HEK293T (cell line): ENCODE measurements around the gene APOLD1.

Experiments
- CTCF ChIA-PET: fragments of 350-600 bp; formaldehyde crosslinking; extraction: SDS; loops from one replicate; lab custom pipeline; 2021; ENCODE audit warnings: antibody characterized with exemption, inconsistent platforms; lab: Yijun Ruan, JAX
- POLR2A ChIA-PET: fragments of 350-600 bp; formaldehyde crosslinking; extraction: SDS; loops from one replicate; lab custom pipeline; 2020; ENCODE audit warnings: antibody characterized with exemption, inconsistent platforms; lab: Yijun Ruan, JAX
- DNase-seq: peaks from one replicate; pipeline ENCODE4 v3.0.0; 2012; ENCODE audit warnings: mixed read lengths; ENCODE audit errors: extremely low spot score
- ARNT ChIP-seq: fragments of 450-650 bp; IDR thresholded peaks from 2 replicates; pipeline ENCODE4 v1.6.1; 2017; ENCODE audit warnings: mild to moderate bottlenecking
- BHLHE40 ChIP-seq: fragments of 450-650 bp; IDR thresholded peaks from 2 replicates; pipeline ENCODE4 v1.6.1; 2016; ENCODE audit warnings: mild to moderate bottlenecking, moderate library complexity, borderline replicate concordance
- CTBP1 ChIP-seq: fragments of 450-650 bp; IDR thresholded peaks from 2 replicates; pipeline ENCODE4 v1.6.1; 2016; ENCODE audit warnings: borderline replicate concordance
- ELF4 ChIP-seq: fragments of 450-650 bp; IDR thresholded peaks from 2 replicates; pipeline ENCODE4 v1.6.1; 2017; ENCODE audit warnings: antibody characterized with exemption
- FOXA1 ChIP-seq: fragments of 450-650 bp; IDR thresholded peaks from 2 replicates; pipeline ENCODE4 v1.6.1; 2016; ENCODE audit warnings: mild to moderate bottlenecking
- FOXK2 ChIP-seq: fragments of 450-650 bp; IDR thresholded peaks from 2 replicates; pipeline ENCODE4 v1.6.1; 2016; ENCODE audit warnings: mild to moderate bottlenecking
- FOXM1 ChIP-seq: fragments of 450-650 bp; IDR thresholded peaks from 2 replicates; pipeline ENCODE4 v1.6.1; 2017; ENCODE audit warnings: mild to moderate bottlenecking, borderline replicate concordance
- HDGF ChIP-seq: fragments of 450-650 bp; IDR thresholded peaks from 2 replicates; pipeline ENCODE4 v1.6.1; 2017; ENCODE audit warnings: antibody characterized with exemption, borderline replicate concordance
- L3MBTL2 ChIP-seq: fragments of 450-650 bp; conservative IDR thresholded peaks from 2 replicates; pipeline ENCODE4 v1.6.1; 2016; ENCODE audit warnings: mild to moderate bottlenecking
- LEF1 ChIP-seq: fragments of 450-650 bp; IDR thresholded peaks from 2 replicates; pipeline ENCODE4 v1.6.1; 2017; ENCODE audit warnings: mild to moderate bottlenecking, borderline replicate concordance
- NFRKB ChIP-seq: fragments of 450-650 bp; IDR thresholded peaks from 2 replicates; pipeline ENCODE4 v1.6.1; 2016; ENCODE audit warnings: mild to moderate bottlenecking, moderate library complexity
- SP1 ChIP-seq: fragments of 450-650 bp; IDR thresholded peaks from 2 replicates; pipeline ENCODE4 v1.6.1; 2017
- SUZ12 ChIP-seq: fragments of 450-650 bp; IDR thresholded peaks from 2 replicates; pipeline ENCODE4 v1.6.1; 2016; ENCODE audit warnings: mild to moderate bottlenecking
- TARDBP ChIP-seq: fragments of 450-650 bp; IDR thresholded peaks from 2 replicates; pipeline ENCODE4 v1.6.1; 2016
- ZNF384 ChIP-seq: fragments of 450-650 bp; IDR thresholded peaks from 2 replicates; pipeline ENCODE4 v1.6.1; 2016
- TF ChIP-seq, protein P1 (sequence below): fragments of 450-650 bp; IDR thresholded peaks from 2 replicates; pipeline ENCODE4 v1.6.1; 2016

Gene APOLD1

DNA sequence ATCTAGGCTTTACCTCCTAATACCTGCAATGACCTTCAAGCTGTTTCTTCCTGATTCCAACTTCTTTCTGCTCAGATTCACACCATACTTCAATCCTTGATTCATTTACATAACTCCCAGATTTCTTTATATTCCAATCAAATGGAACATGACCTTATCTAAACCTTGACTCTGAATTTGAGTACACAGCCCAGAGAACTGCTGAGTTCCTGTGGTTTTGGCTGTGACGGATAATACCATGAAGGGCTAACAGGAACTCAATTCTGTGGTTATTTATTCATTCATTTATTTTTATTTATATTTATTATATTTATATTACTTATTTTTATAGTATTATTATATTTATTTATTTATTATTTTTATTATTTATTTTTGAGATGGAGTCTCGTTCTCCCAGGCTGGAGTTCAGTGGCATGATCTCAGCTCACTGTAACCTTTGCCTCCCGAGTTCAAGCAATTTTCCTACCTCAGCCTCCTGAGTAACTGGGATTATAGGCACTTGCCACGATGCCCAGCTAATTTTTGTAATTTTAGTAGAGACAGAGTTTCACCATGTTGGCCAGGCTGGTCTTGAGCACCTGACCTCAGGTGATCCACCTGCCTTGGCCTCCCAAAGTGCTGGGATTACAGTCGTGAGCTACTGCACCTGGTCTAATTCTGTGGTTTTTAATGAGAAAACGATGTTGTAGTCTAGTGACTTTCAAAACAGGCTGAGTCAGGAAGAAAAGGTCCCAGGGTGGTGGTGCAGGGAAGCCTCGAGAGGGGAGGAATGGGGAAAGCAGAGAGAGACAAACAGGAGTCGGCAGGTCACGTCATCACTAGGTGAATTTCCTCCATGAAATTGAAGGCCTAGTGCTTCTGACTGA, 11.7 kb downstream of the APOLD1 start:
- no peak for TF ChIP-seq SP1
- no peak for TF ChIP-seq LEF1
- no peak for TF ChIP-seq BHLHE40
- TF ChIP-seq FOXM1 = no peak
- TF ChIP-seq HDGF = no peak
- TF ChIP-seq FOXK2 = no peak
- no peak for TF ChIP-seq L3MBTL2
- TF ChIP-seq CTBP1 = no peak
- no peak for TF ChIP-seq NFRKB
- TF ChIP-seq SUZ12 = no peak
- TF ChIP-seq ELF4 = no peak
- TF ChIP-seq, protein P1, sequence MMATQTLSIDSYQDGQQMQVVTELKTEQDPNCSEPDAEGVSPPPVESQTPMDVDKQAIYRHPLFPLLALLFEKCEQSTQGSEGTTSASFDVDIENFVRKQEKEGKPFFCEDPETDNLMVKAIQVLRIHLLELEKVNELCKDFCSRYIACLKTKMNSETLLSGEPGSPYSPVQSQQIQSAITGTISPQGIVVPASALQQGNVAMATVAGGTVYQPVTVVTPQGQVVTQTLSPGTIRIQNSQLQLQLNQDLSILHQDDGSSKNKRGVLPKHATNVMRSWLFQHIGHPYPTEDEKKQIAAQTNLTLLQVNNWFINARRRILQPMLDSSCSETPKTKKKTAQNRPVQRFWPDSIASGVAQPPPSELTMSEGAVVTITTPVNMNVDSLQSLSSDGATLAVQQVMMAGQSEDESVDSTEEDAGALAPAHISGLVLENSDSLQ = no peak
- TF ChIP-seq TARDBP = no peak
- TF ChIP-seq ZNF384 = no peak
- no peak for TF ChIP-seq FOXA1
- no peak for TF ChIP-seq ARNT
- DNase-seq = no peak
- ChIA-PET POLR2A (no interaction called here), CTCF (interaction anchor here (3.5 kb wide), 1 partner anchor 8 kb away, joined by 7 read pairs; no protein-coding TSS in a partner anchor)

DNA sequence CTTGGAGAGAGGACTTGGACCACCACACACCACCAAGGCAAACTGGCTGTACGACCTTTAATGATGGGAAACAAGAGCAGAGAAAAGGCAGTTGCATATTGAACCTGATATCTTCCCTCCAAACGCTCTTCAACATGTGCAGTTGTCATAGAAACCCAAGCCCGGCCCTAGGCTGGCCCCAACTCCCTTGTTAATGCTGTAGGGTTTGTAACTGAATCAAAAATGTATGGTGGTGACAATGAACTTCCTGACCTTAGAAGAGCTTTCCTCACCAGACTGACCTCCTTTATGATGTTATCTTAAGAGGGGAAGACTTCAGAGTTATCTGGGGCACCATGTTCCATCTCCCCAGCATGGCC, 12.3 kb downstream of the APOLD1 start:
- no peak for TF ChIP-seq LEF1
- TF ChIP-seq SP1 = no peak
- TF ChIP-seq FOXK2 = no peak
- TF ChIP-seq ELF4 = no peak
- TF ChIP-seq ZNF384 = no peak
- TF ChIP-seq FOXA1 = no peak
- no peak for TF ChIP-seq SUZ12
- TF ChIP-seq TARDBP = no peak
- no peak for TF ChIP-seq FOXM1
- TF ChIP-seq CTBP1 = no peak
- no peak for TF ChIP-seq NFRKB
- TF ChIP-seq L3MBTL2 = no peak
- no peak for TF ChIP-seq HDGF
- no peak for TF ChIP-seq ARNT
- CTCF ChIA-PET = interaction anchor here (3.5 kb wide), 1 partner anchor 8 kb away, joined by 7 read pairs; no protein-coding TSS in a partner anchor
- POLR2A ChIA-PET = interaction anchor here (0.8 to 1.1 kb wide), 2 partner anchors 11 to 12 kb away, joined by 3 read pairs; partner anchors contain the start of gene APOLD1
- DNase-seq = no peak

DNA sequence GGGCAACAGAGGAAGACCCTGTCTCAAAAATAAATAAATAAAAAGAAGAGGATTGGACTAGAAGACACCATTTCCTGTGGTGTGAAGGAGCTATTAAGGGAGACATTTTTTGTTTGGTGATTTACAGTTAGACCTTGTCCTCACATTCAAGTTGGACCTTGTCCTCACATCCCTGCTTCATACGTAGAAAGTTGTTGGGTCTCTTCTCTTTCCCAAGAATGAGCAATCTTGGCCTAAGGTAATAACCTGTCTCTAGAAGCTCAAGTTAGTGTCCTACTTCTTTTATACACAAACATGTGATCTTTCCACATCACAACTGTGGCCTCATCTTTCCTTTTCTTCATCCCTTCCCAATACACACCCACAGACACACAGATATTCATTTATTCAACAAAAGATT, 13.0 kb downstream of the APOLD1 start:
- TF ChIP-seq FOXA1 = no peak
- TF ChIP-seq L3MBTL2 = no peak
- TF ChIP-seq ELF4 = no peak
- no peak for TF ChIP-seq NFRKB
- no peak for TF ChIP-seq HDGF
- TF ChIP-seq FOXK2 = no peak
- no peak for TF ChIP-seq FOXM1
- no peak for TF ChIP-seq TARDBP
- TF ChIP-seq LEF1 = no peak
- no peak for TF ChIP-seq ZNF384
- TF ChIP-seq SP1 = no peak
- TF ChIP-seq BHLHE40 = no peak
- no peak for TF ChIP-seq ARNT
- no peak for TF ChIP-seq CTBP1
- TF ChIP-seq SUZ12 = no peak
- TF ChIP-seq, protein P1 = no peak
- POLR2A ChIA-PET = interaction anchor here (0.8 to 1.1 kb wide), 2 partner anchors 11 to 13 kb away, joined by 3 read pairs; partner anchors contain the start of gene APOLD1
- no peak for DNase-seq
- CTCF ChIA-PET = interaction anchor here (3.5 kb wide), 1 partner anchor 9 kb away, joined by 7 read pairs; no protein-coding TSS in a partner anchor

DNA sequence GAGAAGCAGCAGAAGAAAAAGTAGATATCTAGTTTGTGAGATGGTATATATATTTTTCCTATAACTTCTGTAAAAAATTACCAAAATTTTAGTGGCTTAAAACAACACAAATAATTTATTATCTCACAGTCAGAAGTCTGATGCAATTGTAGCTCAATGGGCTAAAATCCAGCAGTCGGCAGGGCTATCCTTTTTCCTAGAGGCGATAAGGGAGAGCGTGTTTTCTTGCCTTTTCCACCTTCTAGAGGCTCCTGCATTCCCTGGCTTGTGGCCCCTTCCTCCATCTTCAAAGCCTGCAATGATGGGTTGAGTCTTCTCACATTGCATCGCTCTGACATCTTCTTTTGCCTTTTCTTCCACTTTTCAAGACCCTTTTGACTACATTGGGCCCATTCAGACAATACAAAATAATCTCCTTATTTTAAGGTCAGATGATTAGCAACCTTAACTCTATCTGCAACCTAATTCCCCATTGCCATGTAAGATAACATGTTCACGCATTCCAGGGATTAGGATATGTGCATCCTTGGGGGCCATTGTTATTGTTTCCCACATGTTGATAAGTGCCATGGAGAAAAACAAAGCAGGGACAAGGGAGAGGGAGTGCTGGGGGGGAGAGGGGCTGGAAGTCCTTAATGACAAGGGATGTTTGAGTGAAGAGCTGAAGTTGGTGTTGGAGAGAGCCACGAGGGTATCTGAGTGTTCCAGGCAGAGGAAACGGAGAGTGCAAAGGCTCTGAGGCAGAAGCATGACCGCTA, 13.9 kb downstream of the APOLD1 start:
- POLR2A ChIA-PET = no interaction called here
- TF ChIP-seq ARNT (no peak), CTBP1 (no peak), HDGF (no peak), FOXA1 (no peak), FOXM1 (no peak), ELF4 (no peak), SP1 (no peak), BHLHE40 (no peak), ZNF384 (no peak), L3MBTL2 (no peak), LEF1 (no peak), FOXK2 (no peak), NFRKB (no peak), SUZ12 (no peak), TARDBP (no peak)
- TF ChIP-seq, protein P1 = no peak
- CTCF ChIA-PET = interaction anchor here (0.6 to 3.5 kb wide), 4 partner anchors 10 to 356 kb away, joined by 3 to 7 read pairs (median 4); no protein-coding TSS in a partner anchor
- no peak for DNase-seq
